Esophagus squamous epithelium (tissue), 5 donors: ENCODE results near the gene XRCC4. TPM values are rescaled to one million over a fixed set of nuclear protein-coding genes. Genes with fewer than 3 reads are reported as not detected.
"Not testable (repeated sequence)": the region's sequence is repeated elsewhere in the genome, so short reads cannot be mapped to it uniquely, and the experiment has no call there.

Source experiments
- DNase-seq: peaks from one replicate; lab custom pipeline; 2025; lab: John Stamatoyannopoulos, UW
- H3K27ac ChIP-seq, 4 donors: fragments of 200-600 bp; sonication (generic); one replicate each; pipeline ENCODE4 v1.5.1; 2016 to 2019; ENCODE audit warnings: mild to moderate bottlenecking in 1 of 4
- H3K27me3 ChIP-seq, 4 donors: fragments of 200-600 bp; sonication (generic); 1 replicate in 3 of 4; 2 replicates in 1 of 4; pipeline versions ENCODE4 v1.5.1 to v1.6.0; 2017 to 2021; ENCODE audit warnings: antibody characterized with exemption in 1 of 4
- H3K36me3 ChIP-seq, 3 donors: fragments of 200-600 bp; sonication (generic); one replicate each; pipeline ENCODE4 v1.5.1; 2016 to 2019
- H3K4me1 ChIP-seq, 3 donors: fragments of 200-600 bp; sonication (generic); one replicate each; pipeline ENCODE4 v1.5.1; 2017 to 2019
- H3K4me3 ChIP-seq, 4 donors: fragments of 200-600 bp; sonication (generic); 1 replicate in 3 of 4; 2 replicates in 1 of 4; pipeline ENCODE4 v1.5.1; 2016 to 2019; ENCODE audit warnings: mild to moderate bottlenecking in 2 of 4, moderate library complexity in 1 of 4
- H3K9me3 ChIP-seq, 3 donors: fragments of 200-600 bp; sonication (generic); one replicate each; pipeline ENCODE4 v1.5.1; 2016 to 2019
- POLR2A ChIP-seq, 4 donors: fragments of 450-650 bp; IDR thresholded peaks; one replicate each; pipeline ENCODE4 v1.6.1; 2017; ENCODE audit warnings: antibody characterized with exemption in 4 of 4, mild to moderate bottlenecking in 4 of 4, moderate library complexity in 3 of 4
- WGBS, 2 donors: methylation state at CpG; one replicate each; pipeline ENCODE4 v1.1.5; 2018; 5-methylcytosine and 5-hydroxymethylcytosine counted together
- intact Hi-C: fragments of 100-400 bp; cut with DNase I; formaldehyde crosslinking; loops from one replicate; pipeline ENCODE4 v1.15.0; 2022
- total RNA-seq, 4 donors: library from RNA; depleted of rRNA; stranded (reverse); fragments of >200 nt; gene quantifications; one replicate each; pipeline ENCODE4 v1.1.0, GENCODE V29; 2016
- TF ChIP-seq, protein P1 (sequence below), 6 experiments: fragments of 450-650 bp in 4 of 6; fragments of 200-600 bp in 2 of 6; sonication (generic) in 2 of 6; IDR thresholded peaks; one replicate each; pipeline ENCODE4 v1.5.1; 2016 to 2019; ENCODE audit warnings: antibody characterized with exemption in 6 of 6, mild to moderate bottlenecking in 4 of 6, moderate library complexity in 4 of 6
- donor health status: DM: yes; HTN: yes; CAD: no.

XRCC4 gene
- total RNA-seq, 4 donors from 2014 or later, result 2.9 to 10.3 (median 7.4) TPM

DNA sequence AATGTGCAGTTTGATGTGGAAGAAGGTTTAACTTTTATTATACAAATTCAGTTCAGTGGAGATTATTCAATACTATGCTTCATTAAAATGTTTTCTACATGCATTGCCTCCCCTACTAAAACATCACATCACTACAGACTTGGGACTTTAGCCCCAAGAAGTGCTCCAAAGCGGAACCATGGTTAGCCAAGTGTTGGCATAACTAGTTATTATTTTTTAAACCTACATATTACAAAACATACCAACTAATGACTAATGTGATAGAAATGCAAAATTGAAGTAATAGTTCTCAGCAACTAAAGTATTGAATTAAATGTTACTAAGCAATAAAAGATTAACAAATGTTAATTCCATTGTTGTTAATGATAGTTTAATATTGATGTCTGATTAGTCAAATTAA is 74.5 kb downstream of the XRCC4 start:
- no peak for TF ChIP-seq POLR2A (IDR thresholded peaks at IDR 0.05)
- TF ChIP-seq, protein P1, sequence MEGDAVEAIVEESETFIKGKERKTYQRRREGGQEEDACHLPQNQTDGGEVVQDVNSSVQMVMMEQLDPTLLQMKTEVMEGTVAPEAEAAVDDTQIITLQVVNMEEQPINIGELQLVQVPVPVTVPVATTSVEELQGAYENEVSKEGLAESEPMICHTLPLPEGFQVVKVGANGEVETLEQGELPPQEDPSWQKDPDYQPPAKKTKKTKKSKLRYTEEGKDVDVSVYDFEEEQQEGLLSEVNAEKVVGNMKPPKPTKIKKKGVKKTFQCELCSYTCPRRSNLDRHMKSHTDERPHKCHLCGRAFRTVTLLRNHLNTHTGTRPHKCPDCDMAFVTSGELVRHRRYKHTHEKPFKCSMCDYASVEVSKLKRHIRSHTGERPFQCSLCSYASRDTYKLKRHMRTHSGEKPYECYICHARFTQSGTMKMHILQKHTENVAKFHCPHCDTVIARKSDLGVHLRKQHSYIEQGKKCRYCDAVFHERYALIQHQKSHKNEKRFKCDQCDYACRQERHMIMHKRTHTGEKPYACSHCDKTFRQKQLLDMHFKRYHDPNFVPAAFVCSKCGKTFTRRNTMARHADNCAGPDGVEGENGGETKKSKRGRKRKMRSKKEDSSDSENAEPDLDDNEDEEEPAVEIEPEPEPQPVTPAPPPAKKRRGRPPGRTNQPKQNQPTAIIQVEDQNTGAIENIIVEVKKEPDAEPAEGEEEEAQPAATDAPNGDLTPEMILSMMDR (IDR thresholded peaks at IDR 0.05), result no peak
- DNase-seq, result no peak
- no peak overlapping the region for H3K27ac ChIP-seq
- no peaks in the 10 kb centered on the region for H3K36me3 ChIP-seq
- no peaks in the 10 kb centered on the region for H3K4me1 ChIP-seq
- H3K27me3 ChIP-seq, result no peaks in the 10 kb centered on the region
- no peak overlapping the region for H3K4me3 ChIP-seq
- H3K9me3 ChIP-seq, result no peaks in the 10 kb centered on the region
- intact Hi-C loops, result no loop called here
- WGBS, 2 donors, result 93 to 95% methylated on average over 1 of the region's 1 CpG

GRCh38 chr5:83152996-83153395 is 75.6 kb downstream of the XRCC4 start:
- H3K36me3 ChIP-seq, H3K27me3 ChIP-seq, H3K9me3 ChIP-seq, intact Hi-C loops, H3K27ac ChIP-seq, DNase-seq, H3K4me3 ChIP-seq, H3K4me1 ChIP-seq: not testable (repeated sequence)
- WGBS, 2 donors, result 63 to 81% methylated on average over 2 to 4 of the region's 4 CpGs

GRCh38 chr5:83156001-83156400 is 78.7 kb downstream of the XRCC4 start:
- no peak for TF ChIP-seq POLR2A (IDR thresholded peaks at IDR 0.05)
- TF ChIP-seq, protein P1 (IDR thresholded peaks at IDR 0.05), result no peak
- 68 to 87% methylated on average over 2 of the region's 2 CpGs for WGBS, 2 donors
- Histone ChIP-seq H3K27me3 (no peaks in the 10 kb centered on the region), H3K36me3 (no peaks in the 10 kb centered on the region), H3K4me3 (no peak overlapping the region), H3K27ac (no peak overlapping the region), H3K4me1 (no peaks in the 10 kb centered on the region), H3K9me3 (no peaks in the 10 kb centered on the region)
- intact Hi-C loops, result no loop called here
- DNase-seq, result no peak

- DNase-seq, result no peak
- Histone ChIP-seq H3K4me3 (no peak overlapping the region), H3K27me3 (no peaks in the 10 kb centered on the region), H3K9me3 (no peaks in the 10 kb centered on the region), H3K4me1 (no peaks in the 10 kb centered on the region), H3K27ac (no peak overlapping the region), H3K36me3 (no peaks in the 10 kb centered on the region)
- no peak for TF ChIP-seq POLR2A (IDR thresholded peaks at IDR 0.05)
- intact Hi-C loops, result no loop called here
- WGBS, 2 donors, result 27 to 28% methylated on average over 2 of the region's 2 CpGs
Measured at GRCh38 chr5:83157163-83157562, 79.8 kb downstream of the XRCC4 start.

- WGBS, 2 donors, result 49 to 55% methylated on average over 3 of the region's 3 CpGs
- H3K9me3 ChIP-seq, result no peaks in the 10 kb centered on the region
- intact Hi-C loops, result no loop called here
- no peaks in the 10 kb centered on the region for H3K4me1 ChIP-seq
- H3K4me3 ChIP-seq, result no peak overlapping the region
- TF ChIP-seq, protein P1 (IDR thresholded peaks at IDR 0.05), result no peak
- TF ChIP-seq POLR2A (IDR thresholded peaks at IDR 0.05), result no peak
- no peaks in the 10 kb centered on the region for H3K27me3 ChIP-seq
- no peak for DNase-seq
- H3K27ac ChIP-seq, result no peak overlapping the region
- H3K36me3 ChIP-seq, result no peaks in the 10 kb centered on the region
Measured at GRCh38 chr5:83162601-83163000, 85.3 kb downstream of the XRCC4 start.

- TF ChIP-seq POLR2A (IDR thresholded peaks at IDR 0.05), result no peak
- TF ChIP-seq, protein P1 (IDR thresholded peaks at IDR 0.05), result no peak
- intact Hi-C loops, result no loop called here
- Histone ChIP-seq H3K27ac (no peak overlapping the region), H3K27me3 (no peaks in the 10 kb centered on the region), H3K4me1 (no peaks in the 10 kb centered on the region), H3K9me3 (no peaks in the 10 kb centered on the region), H3K4me3 (no peak overlapping the region), H3K36me3 (no peaks in the 10 kb centered on the region)
- DNase-seq, result no peak
Measured at GRCh38 chr5:83167538-83167937, 90.2 kb downstream of the XRCC4 start.
